Naive B cell (primary cell): Measurements from ENCODE around the gene SEPTIN14. TPM values are rescaled to one million over a fixed set of nuclear protein-coding genes. Genes with fewer than 3 reads are reported as not detected.
"Not testable (repeated sequence)": the region's sequence is repeated elsewhere in the genome, so short reads cannot be mapped to it uniquely, and the experiment has no call there.

ENCODE experiments used
- ATAC-seq, 2 donors: fragments of 150-1000 bp; cut with Tn5 transposase; 2 replicates each; pipeline ENCODE4 v1.10.0; 2021; ENCODE audit warnings: low read depth in 2 of 2, mild to moderate bottlenecking in 2 of 2, moderate library complexity in 2 of 2
- DNase-seq: peaks from one replicate; pipeline ENCODE4 v3.0.0; 2022
- H3K27ac Mint-ChIP-seq, 6 donors: one replicate each; pipeline ENCODE4 v1.8.0; 2020 to 2022; ENCODE audit warnings: mild to moderate bottlenecking in 6 of 6, mixed read lengths in 6 of 6, moderate library complexity in 5 of 6, inconsistent platforms in 2 of 6
- H3K27me3 Mint-ChIP-seq, 3 donors: one replicate each; pipeline ENCODE4 v1.8.0; 2021 to 2022; ENCODE audit warnings: mixed read lengths in 3 of 3, mild to moderate bottlenecking in 1 of 3
- H3K36me3 Mint-ChIP-seq, 2 donors: one replicate each; pipeline ENCODE4 v1.8.0; 2020 to 2022; ENCODE audit warnings: mixed read lengths in 2 of 2, inconsistent platforms in 1 of 2, mild to moderate bottlenecking in 1 of 2
- H3K4me1 Mint-ChIP-seq, 3 donors: one replicate each; pipeline ENCODE4 v1.8.0; 2020 to 2022; ENCODE audit warnings: mixed read lengths in 3 of 3, inconsistent platforms in 1 of 3, mild to moderate bottlenecking in 1 of 3, moderate library complexity in 1 of 3
- H3K4me3 Mint-ChIP-seq, 8 donors: one replicate each; pipeline ENCODE4 v1.8.0; 2020 to 2022; ENCODE audit warnings: mild to moderate bottlenecking in 8 of 8, mixed read lengths in 8 of 8, moderate library complexity in 8 of 8, inconsistent platforms in 2 of 8
- H3K9me3 Mint-ChIP-seq, 7 donors: one replicate each; pipeline ENCODE4 v1.8.0; 2020 to 2022; ENCODE audit warnings: mixed read lengths in 7 of 7, mild to moderate bottlenecking in 5 of 7, inconsistent platforms in 2 of 7, moderate library complexity in 1 of 7
- polyA plus RNA-seq, 6 donors: library from polyadenylated mRNA; unstranded; fragments of 300-500 nt; fragmentation: Illumina TruSeq; gene quantifications; one replicate each; pipeline ENCODE4 v1.2.3, GENCODE V29; 2021; ENCODE audit warnings: low read depth in 6 of 6

The SEPTIN14 gene
- polyA plus RNA-seq, 6 donors from 2014 or later, result not detected

GRCh38 chr7:55774327-55775050 is 88.1 kb downstream of the SEPTIN14 start:
- H3K27me3 Mint-ChIP-seq, result no peaks in the 10 kb centered on the region

GRCh38 chr7:55770778-55771177 is 91.8 kb downstream of the SEPTIN14 start:
- H3K36me3 Mint-ChIP-seq, result no peaks in the 10 kb centered on the region
- H3K27me3 Mint-ChIP-seq, result no peaks in the 10 kb centered on the region
- peaks cover 0 to 4% (median 1%) of the 10 kb centered on the region in 7 donors for H3K9me3 Mint-ChIP-seq
- DNase-seq (no peak), ATAC-seq (no peak)
- H3K4me3 Mint-ChIP-seq, result no peak overlapping the region
- H3K4me1 Mint-ChIP-seq, result no peaks in the 10 kb centered on the region
- no peak overlapping the region for H3K27ac Mint-ChIP-seq

More at GRCh38 chr7:55774327-55775050, 88.1 kb downstream of the SEPTIN14 start:
- no peak for DNase-seq
- peaks cover 0 to 12% (median 4%) of the 10 kb centered on the region in 7 donors for H3K9me3 Mint-ChIP-seq
- H3K36me3 Mint-ChIP-seq, result no peaks in the 10 kb centered on the region
- no peak for ATAC-seq
- no peak overlapping the region for H3K27ac Mint-ChIP-seq
- H3K4me3 Mint-ChIP-seq, result no peak overlapping the region
- H3K4me1 Mint-ChIP-seq, result no peaks in the 10 kb centered on the region

- not testable (repeated sequence) for H3K36me3 Mint-ChIP-seq, H3K27me3 Mint-ChIP-seq, H3K9me3 Mint-ChIP-seq, DNase-seq, H3K4me3 Mint-ChIP-seq, ATAC-seq, H3K27ac Mint-ChIP-seq, H3K4me1 Mint-ChIP-seq
These were observed 109.2 kb downstream of the SEPTIN14 start for GRCh38 chr7:55753274-55753862.

GRCh38 chr7:55744706-55745105 is 117.8 kb downstream of the SEPTIN14 start:
- H3K4me1 Mint-ChIP-seq, H3K27me3 Mint-ChIP-seq, H3K9me3 Mint-ChIP-seq, H3K36me3 Mint-ChIP-seq, DNase-seq, H3K27ac Mint-ChIP-seq, H3K4me3 Mint-ChIP-seq, ATAC-seq: not testable (repeated sequence)

Other genes starting within 250 kb of the SEPTIN14 start
- gene ZNF713, start 24.7 kb upstream of the SEPTIN14 start, polyA plus RNA-seq, result 1 to 10 TPM in 3 of 6 donors, under 1 TPM in 2, not detected in 1; 0.58 to 7.6 (median 2.2) TPM
- 10 to 100 TPM; 10.0 to 18.1 (median 17.5) TPM for gene MRPS17, start 89.1 kb upstream of the SEPTIN14 start, polyA plus RNA-seq
- gene NIPSNAP2, start 101.8 kb upstream of the SEPTIN14 start, polyA plus RNA-seq, result 100 to 1,000 TPM in 1 of 6 donors, 10 to 100 TPM in 5; 47.8 to 137 (median 57.2) TPM
- 1 to 10 TPM in 5 of 6 donors, not detected in 1; 4.9 to 6.1 (median 5.8) TPM for gene PSPH, start 188.7 kb upstream of the SEPTIN14 start, polyA plus RNA-seq
- 100 to 1,000 TPM in 1 of 6 donors, 10 to 100 TPM in 5; 56.1 to 102 (median 83.4) TPM for gene CCT6A, start 189.0 kb upstream of the SEPTIN14 start, polyA plus RNA-seq
- gene SUMF2, start 201.5 kb upstream of the SEPTIN14 start, polyA plus RNA-seq, result 100 to 1,000 TPM in 4 of 6 donors, 10 to 100 TPM in 2; 48.2 to 143 (median 132) TPM
- under 1 TPM in 5 of 6 donors, not detected in 1; 0.15 to 0.63 (median 0.41) TPM for gene PHKG1, start 230.2 kb upstream of the SEPTIN14 start, polyA plus RNA-seq
- 100 to 1,000 TPM; 457 to 617 (median 493) TPM for gene CHCHD2, start 243.7 kb upstream of the SEPTIN14 start, polyA plus RNA-seq